Measurements from ENCODE around the gene SYNJ1. TPM values are rescaled to one million over a fixed set of nuclear protein-coding genes. Genes with fewer than 3 reads are reported as not detected.

The SYNJ1 gene
- polyA plus RNA-seq, 3 donors = 4.0 to 16.5 (median 8.1) TPM

DNA sequence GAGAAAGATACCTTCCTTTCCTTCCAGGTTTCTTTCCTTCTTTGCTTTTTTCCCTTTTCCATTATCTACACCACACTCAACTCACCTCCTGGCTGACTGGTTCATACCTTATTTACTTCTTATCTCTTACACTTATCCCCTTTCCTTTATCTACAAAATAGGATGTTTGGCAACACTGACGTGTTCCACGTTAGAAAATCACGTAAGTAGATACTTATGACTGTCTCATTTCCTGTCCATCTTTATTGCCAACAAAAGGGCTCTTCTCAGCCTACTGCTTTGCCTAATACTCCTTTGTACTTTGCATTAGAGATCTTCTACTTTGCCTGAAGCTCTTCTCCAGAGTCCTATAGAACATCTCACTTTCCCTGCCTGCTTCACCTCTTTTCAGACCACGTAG lies 25.1 kb downstream of the SYNJ1 start:
- Mint-ChIP-seq H3K4me1 (peaks cover 9% of the 10 kb centered on the region), H3K27me3 (ENCODE audit: low read depth in 3 of 3) (no peaks in the 10 kb centered on the region), H3K4me3 (no peak overlapping the region), H3K27ac (peak overlapping the region in 4 of 7 donors; percentile 6 to 69 (median 42)), H3K9me3 (peaks cover 0 to 2% (median 0%) of the 10 kb centered on the region in 7 donors), H3K36me3 (peaks cover 41 to 43% of the 10 kb centered on the region in 2 donors)
- H3K36me3 ChIP-seq (replicated peaks in 1 of 2; ENCODE audit: control insufficient read depth in 1 of 2, insufficient read depth in 2 of 2, low read length in 2 of 2) = peaks cover 26 to 60% of the 10 kb centered on the region in 2 donors
- H3K4me2 ChIP-seq (replicated peaks; ENCODE audit: extremely low read depth, low read length, poor library complexity, severe bottlenecking) = no peak overlapping the region
- H3K9ac ChIP-seq (ENCODE audit: insufficient read depth, low read length, poor library complexity, severe bottlenecking) = no peak overlapping the region
- TF ChIP-seq, protein P1, sequence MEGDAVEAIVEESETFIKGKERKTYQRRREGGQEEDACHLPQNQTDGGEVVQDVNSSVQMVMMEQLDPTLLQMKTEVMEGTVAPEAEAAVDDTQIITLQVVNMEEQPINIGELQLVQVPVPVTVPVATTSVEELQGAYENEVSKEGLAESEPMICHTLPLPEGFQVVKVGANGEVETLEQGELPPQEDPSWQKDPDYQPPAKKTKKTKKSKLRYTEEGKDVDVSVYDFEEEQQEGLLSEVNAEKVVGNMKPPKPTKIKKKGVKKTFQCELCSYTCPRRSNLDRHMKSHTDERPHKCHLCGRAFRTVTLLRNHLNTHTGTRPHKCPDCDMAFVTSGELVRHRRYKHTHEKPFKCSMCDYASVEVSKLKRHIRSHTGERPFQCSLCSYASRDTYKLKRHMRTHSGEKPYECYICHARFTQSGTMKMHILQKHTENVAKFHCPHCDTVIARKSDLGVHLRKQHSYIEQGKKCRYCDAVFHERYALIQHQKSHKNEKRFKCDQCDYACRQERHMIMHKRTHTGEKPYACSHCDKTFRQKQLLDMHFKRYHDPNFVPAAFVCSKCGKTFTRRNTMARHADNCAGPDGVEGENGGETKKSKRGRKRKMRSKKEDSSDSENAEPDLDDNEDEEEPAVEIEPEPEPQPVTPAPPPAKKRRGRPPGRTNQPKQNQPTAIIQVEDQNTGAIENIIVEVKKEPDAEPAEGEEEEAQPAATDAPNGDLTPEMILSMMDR (IDR thresholded peaks at IDR 0.05) = no peak
- H3K9me3 ChIP-seq (replicated peaks in 1 of 2; ENCODE audit: control insufficient read depth in 1 of 2, insufficient read depth in 1 of 2, low read length in 2 of 2) = no peaks in the 10 kb centered on the region
- peaks cover 66% of the 10 kb centered on the region for H4K20me1 ChIP-seq (ENCODE audit: insufficient read depth, low read length)
- peaks cover 41% of the 10 kb centered on the region for H3K79me2 ChIP-seq (ENCODE audit: insufficient read depth, low read length)
- peaks cover 0 to 4% of the 10 kb centered on the region in 2 donors for H3K4me1 ChIP-seq (ENCODE audit: control insufficient read depth in 1 of 2, insufficient read depth in 2 of 2, low read length in 2 of 2)
- intact Hi-C loops (cut with micrococcal nuclease) = no loop called here
- DNase-seq = no peak
- 32% methylated on average over 4 of the region's 4 CpGs for WGBS (ENCODE audit: insufficient coverage)
- H3K27me3 ChIP-seq (ENCODE audit: control insufficient read depth in 2 of 2, insufficient read depth in 2 of 2, low read length in 2 of 2) = no peaks in the 10 kb centered on the region
- no peak overlapping the region for H2AFZ ChIP-seq (ENCODE audit: insufficient read depth, low read depth, low read length, poor library complexity, severe bottlenecking)
- H3K4me3 ChIP-seq (replicated peaks in 1 of 3; ENCODE audit: low read depth in 2 of 3, low read length in 3 of 3) = no peak overlapping the region
- no peak overlapping the region for H3K27ac ChIP-seq (ENCODE audit: low read depth in 1 of 2, low read length in 2 of 2)

DNA sequence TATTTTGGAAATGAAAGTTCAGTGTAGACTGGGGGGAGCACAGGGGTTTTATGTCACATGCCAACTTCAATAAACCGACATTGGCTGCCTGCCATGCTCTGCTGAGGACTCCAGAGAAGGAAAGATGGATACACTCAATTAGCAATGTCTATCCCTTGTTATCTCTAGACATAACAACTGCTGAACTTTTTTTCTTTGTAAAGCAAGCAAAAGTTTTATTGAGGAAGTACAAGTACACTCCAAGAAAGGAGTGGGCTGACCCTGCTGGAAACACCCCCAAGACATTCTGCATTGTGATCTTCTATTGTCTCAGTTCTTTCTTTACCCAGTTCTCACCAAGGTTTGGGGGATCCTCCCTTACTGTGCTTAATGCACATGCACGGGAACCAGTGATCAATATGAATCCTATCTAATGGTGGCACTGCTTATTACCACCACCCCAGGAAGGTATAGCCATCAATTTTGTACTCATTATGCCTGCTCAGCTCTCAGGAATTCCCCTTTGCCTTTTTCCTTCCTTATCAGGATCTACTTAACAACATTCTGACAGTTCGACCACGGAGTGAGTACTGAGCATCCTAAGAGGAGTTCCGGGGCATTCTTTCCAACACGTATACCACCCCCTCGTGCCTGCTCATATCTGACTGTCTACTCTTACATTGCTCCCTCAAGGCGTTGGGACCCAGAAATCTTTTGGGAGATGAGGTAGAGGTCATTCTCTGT lies 28.7 kb downstream of the SYNJ1 start:
- WGBS (ENCODE audit: insufficient coverage) = 92% methylated on average over 4 of the region's 8 CpGs
- Histone ChIP-seq H3K9me3 (replicated peaks in 1 of 2; ENCODE audit: control insufficient read depth in 1 of 2, insufficient read depth in 1 of 2, low read length in 2 of 2) (no peaks in the 10 kb centered on the region), H3K4me1 (ENCODE audit: control insufficient read depth in 1 of 2, insufficient read depth in 2 of 2, low read length in 2 of 2) (peaks cover 0 to 4% of the 10 kb centered on the region in 2 donors), H3K4me3 (replicated peaks in 1 of 3; ENCODE audit: low read depth in 2 of 3, low read length in 3 of 3) (no peak overlapping the region), H3K36me3 (replicated peaks in 1 of 2; ENCODE audit: control insufficient read depth in 1 of 2, insufficient read depth in 2 of 2, low read length in 2 of 2) (peaks cover 36 to 64% of the 10 kb centered on the region in 2 donors), H3K4me2 (replicated peaks; ENCODE audit: extremely low read depth, low read length, poor library complexity, severe bottlenecking) (no peak overlapping the region), H3K9ac (ENCODE audit: insufficient read depth, low read length, poor library complexity, severe bottlenecking) (no peak overlapping the region), H3K27ac (ENCODE audit: low read depth in 1 of 2, low read length in 2 of 2) (no peak overlapping the region), H3K79me2 (ENCODE audit: insufficient read depth, low read length) (peaks cover 13% of the 10 kb centered on the region), H3K27me3 (ENCODE audit: control insufficient read depth in 2 of 2, insufficient read depth in 2 of 2, low read length in 2 of 2) (no peaks in the 10 kb centered on the region), H4K20me1 (ENCODE audit: insufficient read depth, low read length) (peaks cover 39% of the 10 kb centered on the region), H2AFZ (ENCODE audit: insufficient read depth, low read depth, low read length, poor library complexity, severe bottlenecking) (no peak overlapping the region)
- TF ChIP-seq, protein P1 (IDR thresholded peaks at IDR 0.05) = no peak
- H3K4me3 Mint-ChIP-seq = no peak overlapping the region
- H3K36me3 Mint-ChIP-seq = peaks cover 37 to 43% of the 10 kb centered on the region in 2 donors
- no peaks in the 10 kb centered on the region for H3K27me3 Mint-ChIP-seq (ENCODE audit: low read depth in 3 of 3)
- intact Hi-C loops (cut with micrococcal nuclease) = no loop called here
- H3K4me1 Mint-ChIP-seq = peaks cover 7% of the 10 kb centered on the region
- H3K9me3 Mint-ChIP-seq = no peaks in the 10 kb centered on the region
- no peak for DNase-seq
- H3K27ac Mint-ChIP-seq = no peak overlapping the region
